GM20431 (cell line): ENCODE measurements around the gene MAMDC2.

Experiments
- in situ Hi-C: fragments of 300-500 bp; cut with MseI, MboI; formaldehyde crosslinking; loops from one replicate; pipeline ENCODE4 v1.15.0; 2020; ENCODE audit warnings: low sequenced_read_pairs; ENCODE audit not compliant: unreplicated experiment

MAMDC2 gene

DNA sequence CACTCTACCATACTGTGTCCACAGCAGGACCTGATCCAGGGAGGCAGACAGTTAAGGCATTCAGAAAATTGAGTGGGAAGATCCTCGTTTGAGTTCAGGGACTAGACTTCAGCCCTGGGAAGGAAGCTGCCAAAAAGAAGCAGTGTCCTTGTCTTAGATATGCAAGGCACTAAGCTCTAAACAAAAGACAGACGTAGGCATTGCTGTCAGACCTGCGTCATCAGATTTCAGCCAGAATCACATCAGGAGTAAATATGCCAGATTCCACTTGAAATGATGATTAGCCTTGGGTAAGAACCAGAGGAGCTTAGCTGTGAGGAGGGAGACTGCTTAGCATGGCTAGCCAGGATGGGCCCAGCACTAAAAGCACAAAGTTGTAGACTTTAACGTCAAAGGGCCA is 56.7 kb downstream of the MAMDC2 start:
- in situ Hi-C loops, result no loop called here

DNA sequence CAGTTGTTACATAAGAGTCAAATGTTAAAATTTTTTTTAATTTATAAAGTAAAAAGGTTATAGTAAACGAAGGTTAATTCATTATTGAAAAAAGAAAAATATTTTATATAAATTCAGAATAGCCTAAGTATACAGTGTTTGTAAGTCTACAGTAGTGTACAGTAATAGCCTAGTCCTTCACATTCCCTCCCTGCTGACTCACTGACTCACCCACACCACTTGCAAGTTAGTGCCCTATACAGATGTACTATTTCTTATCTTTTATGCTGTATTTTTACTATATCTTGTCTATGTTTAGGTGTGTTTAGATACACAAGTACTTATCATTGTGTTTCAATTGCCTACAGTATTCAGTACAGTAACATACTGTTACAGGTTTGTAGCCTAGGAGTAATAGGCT is 57.6 kb downstream of the MAMDC2 start:
- in situ Hi-C loops, result no loop called here

DNA sequence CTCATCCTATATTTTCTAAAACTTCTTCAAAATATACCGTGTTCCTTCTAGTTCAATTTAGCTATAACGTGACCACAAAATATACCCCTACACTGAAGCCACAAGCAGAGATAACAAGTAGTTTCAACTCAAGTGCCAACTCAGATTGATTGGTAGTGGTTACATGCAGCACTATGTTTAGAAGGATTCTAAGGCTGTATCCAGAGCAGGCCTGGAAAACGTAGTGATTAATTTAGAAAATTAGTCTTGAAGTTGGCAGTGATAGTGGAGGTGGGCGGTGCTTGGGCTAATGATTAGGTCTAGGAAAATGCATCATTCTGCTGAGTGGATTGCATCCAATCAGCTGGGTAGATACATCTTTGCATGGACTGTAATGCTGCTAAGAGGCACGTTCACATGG is 61.5 kb downstream of the MAMDC2 start:
- in situ Hi-C loops, result no loop called here

DNA sequence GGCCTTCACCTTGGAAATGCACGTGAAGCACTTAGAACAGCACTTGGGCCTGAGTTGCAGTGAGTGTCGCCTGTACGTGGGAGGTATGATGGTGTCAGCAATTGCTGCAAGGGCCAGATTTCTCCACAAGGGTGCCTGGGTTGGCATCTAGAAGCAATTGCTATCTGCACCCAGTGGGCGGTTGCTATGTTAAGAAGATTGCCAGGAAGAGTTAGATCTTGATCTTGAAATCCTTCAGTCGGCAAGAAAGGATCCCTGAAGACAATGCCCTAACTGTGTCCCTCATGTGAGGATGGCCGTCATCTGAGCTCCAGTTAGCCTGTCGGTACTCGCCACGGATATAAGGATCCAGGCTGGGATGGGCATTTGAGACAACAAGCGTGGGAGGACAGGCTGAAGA is 62.9 kb downstream of the MAMDC2 start:
- in situ Hi-C loops, result no loop called here

DNA sequence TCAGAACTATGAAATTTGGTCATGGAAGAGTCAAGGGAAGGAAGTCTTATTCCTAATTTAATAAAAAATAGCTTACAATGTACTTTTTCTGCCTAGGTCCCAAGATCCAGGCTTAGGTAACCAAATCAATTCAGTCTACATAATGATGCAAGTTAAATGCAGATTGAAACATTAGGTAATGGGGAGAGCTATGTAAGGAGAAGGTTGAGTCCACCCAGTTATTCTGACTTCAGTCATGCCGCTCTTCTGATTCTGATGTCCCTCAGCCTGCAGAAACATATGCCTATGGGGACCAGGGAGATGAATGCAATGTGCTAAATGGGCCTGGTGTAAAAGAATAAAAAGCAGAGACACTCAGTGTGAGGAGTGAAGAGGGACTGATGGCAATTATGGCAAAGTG is 63.9 kb downstream of the MAMDC2 start:
- in situ Hi-C loops, result no loop called here

DNA sequence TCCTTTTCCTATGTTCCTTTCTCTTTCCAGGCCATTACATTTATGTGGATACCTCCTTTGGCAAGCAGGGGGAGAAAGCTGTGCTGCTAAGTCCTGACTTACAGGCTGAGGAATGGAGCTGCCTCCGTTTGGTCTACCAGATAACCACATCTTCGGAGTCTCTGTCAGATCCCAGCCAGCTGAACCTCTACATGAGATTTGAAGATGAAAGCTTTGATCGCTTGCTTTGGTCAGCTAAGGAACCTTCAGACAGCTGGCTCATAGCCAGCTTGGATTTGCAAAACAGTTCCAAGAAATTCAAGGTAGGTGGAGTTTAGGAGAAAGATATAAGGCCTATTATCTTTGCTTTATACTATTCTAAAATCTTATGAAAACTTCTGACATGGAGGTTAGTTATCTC is 64.5 kb downstream of the MAMDC2 start:
- in situ Hi-C loops, result no loop called here

DNA sequence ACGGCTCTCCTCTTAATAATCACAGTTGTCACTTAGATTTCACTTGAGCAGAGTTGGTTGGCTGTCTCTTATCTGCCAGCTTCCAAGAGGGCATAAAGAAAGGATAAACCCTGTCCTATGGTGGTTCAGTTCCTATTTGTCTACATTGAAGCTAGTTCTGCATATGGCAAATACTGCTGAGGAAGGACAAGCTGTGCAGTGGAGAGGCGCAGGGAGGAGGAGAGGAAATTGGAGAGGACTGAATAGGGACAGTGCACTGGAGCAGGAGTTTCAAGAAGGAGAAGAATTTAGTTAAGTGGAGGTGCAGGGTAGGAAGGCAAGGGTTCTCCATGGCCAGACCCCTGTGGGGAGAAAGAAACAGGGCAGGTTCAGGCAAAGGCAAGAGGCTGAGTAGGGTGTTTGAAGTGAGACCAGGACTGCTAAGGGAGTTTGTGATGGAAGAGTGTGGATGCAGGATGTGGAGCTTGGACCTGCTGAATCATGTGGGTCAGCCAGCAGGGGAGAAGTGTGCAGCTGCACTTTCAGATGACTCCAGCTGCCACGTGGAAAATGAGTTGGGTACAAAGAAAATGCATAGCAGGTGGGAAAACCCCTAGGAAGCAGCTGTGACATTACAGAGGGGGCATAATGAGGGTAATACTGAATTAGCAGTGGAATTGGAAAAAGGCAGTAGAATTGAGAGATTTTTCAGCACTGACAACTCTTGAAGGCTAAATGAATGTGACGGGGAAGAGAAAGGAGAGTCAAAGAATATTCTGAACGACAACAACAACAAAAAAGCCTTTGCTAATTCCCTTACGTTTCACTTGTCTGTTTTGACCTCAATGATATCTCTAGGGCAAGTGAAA is 66.8 kb downstream of the MAMDC2 start:
- in situ Hi-C loops, result no loop called here

DNA sequence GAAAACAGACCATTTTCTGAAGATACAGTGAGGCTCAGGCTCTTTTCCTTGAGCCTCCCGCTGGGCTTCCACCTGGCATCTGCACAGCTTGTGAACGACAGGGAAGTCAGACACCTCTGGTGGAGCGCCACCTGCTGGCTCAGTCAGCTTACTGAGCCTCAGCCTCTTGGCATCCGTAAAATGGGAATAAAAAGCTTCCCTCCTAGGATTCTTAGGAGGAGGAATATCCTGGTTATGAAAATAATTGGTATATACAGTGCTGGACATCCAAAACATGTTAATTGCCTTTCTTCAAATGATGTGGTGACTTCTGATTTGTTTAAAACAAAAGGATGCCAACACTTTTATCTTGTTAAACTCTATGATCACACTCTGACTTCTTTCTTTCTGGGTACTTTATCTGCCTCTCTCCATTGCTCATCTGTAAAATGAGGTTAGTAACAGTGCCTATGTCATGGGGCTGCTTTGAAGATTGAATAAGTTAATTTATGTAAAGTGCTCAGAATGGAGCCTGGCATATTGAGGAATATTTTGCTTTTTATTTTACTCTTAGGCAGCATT is 67.5 kb downstream of the MAMDC2 start:
- in situ Hi-C loops, result no loop called here

DNA sequence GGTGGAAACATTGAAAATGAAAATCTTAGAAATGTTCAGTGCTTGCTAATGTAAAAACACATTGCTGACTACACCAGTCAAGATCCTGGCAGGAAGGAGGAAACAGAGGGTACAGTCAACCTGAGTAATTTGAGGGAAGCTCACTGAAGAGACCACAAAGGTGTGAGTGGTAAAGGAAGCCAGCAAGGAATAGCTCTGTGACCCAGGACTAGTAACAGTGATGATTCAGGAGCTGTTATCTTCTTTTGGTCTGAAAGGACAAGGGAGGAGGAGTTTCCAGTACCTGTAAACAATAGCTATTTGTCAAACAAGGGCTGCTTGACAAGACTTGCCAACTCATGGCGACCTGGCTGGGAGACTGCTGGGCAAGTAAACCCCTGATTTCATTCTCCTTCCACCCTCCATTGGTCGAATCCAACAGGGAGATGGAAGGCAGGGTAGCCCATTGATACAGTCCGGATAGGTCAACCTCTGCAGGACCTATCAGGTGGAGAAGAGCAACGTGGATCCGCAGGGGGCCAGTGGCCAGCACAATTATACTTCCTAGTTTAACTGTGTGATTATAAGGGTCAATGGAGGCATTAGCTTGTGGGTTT is 68.1 kb downstream of the MAMDC2 start:
- in situ Hi-C loops, result no loop called here

DNA sequence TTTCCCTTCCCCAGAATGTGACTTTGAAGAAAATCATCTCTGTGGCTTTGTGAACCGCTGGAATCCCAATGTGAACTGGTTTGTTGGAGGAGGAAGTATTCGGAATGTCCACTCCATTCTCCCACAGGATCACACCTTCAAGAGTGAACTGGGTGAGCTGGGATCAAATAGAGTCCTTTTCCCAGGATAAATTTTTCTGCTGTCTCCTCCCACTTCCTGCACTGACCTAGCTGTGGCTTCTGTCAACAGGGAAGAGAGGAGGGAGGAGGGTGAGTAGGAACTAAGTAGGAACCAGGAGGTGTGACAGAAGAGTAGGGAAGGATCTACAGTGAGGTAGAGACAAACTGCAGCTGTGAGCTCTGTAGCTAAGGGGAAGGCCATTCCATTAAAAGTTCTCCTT is 69.3 kb downstream of the MAMDC2 start:
- in situ Hi-C loops, result no loop called here

DNA sequence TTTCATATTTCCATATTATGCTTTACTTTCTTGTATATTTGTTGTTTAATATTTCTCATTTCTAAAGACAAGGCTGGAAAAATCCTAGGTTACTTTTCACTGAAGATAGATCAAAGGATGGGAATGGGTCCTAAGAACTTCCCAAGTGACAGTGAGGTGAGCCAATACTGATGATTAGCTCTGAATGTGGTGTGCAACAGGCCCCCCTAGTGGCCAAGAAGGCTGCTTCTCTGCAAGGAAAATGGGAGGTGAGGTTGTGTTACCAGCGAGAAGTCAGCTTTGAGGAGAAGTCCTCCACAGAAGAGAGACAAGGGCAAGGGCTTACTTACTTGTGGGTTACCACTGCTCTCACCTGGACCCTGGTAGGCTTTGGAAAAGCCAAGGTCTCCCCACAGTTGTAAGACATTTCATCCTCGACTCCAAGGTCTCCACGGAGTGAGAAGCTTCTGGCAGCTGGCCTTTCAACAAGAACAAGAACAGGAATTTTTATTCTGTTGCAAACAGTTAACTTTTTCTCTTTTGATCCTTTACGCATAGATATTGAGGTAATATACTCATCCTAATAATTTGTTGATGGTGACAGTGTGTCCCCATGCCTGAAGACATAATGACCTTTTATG is 69.9 kb downstream of the MAMDC2 start:
- in situ Hi-C loops, result no loop called here

DNA sequence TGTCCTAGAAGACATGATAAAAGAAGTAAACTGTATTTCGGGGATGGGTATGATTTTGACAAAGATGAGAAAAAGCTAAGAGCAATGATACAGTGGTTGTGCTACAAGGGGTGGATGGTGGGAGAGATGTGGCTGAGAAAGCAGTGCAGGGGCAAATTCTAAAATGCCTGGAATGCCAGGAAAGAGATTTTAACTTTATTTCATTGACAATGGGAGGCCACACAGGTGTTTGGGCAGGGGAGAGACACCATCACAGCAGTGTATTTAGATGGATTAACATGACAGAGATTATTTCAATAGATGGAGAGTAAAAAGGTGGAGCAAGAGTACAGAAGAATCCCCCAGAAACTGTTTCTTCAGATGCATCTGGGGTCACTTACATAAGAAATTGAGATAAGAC is 71.2 kb downstream of the MAMDC2 start:
- in situ Hi-C loops, result no loop called here

DNA sequence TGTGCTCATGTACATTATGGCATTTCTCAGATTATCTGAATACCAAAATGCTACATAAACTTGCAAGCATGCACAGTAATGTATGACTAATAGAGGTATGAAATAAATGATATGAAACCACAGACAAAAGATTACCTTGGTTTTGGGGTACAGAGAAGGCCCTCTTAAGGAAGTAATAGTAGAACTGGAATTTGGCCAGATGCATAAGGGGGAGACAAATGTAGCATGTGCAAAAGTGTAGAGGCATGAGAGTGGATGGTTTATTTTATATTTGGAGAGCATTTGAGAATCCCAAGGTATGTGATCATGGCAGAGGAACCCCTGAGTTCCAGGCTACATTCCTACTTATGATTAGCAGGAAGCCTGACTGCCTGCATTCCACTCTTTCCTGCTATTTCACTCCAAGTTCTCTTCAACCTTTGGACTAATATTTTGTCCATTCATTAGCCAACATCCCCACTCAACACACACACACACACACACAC is 74.2 kb downstream of the MAMDC2 start:
- in situ Hi-C loops, result no loop called here

DNA sequence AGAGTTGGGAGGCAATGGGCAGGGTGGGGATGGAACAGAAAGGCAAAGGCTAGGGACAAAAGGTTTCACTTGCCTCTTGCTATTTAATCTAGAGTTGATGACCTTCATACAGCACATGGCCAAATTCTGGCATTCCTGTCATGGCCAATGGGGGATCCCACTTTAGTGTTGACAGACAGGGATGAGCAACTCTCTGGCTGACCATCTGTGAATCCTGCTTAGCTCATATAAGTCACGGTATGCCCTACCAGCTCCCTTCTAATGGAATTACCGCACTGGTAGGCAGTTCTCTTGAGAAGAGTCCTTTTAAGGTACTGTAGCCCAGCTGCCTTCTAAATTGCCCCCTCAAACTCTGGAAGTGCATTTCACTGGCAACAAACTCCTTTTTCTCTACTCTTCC is 76.1 kb downstream of the MAMDC2 start:
- in situ Hi-C loops, result no loop called here

DNA sequence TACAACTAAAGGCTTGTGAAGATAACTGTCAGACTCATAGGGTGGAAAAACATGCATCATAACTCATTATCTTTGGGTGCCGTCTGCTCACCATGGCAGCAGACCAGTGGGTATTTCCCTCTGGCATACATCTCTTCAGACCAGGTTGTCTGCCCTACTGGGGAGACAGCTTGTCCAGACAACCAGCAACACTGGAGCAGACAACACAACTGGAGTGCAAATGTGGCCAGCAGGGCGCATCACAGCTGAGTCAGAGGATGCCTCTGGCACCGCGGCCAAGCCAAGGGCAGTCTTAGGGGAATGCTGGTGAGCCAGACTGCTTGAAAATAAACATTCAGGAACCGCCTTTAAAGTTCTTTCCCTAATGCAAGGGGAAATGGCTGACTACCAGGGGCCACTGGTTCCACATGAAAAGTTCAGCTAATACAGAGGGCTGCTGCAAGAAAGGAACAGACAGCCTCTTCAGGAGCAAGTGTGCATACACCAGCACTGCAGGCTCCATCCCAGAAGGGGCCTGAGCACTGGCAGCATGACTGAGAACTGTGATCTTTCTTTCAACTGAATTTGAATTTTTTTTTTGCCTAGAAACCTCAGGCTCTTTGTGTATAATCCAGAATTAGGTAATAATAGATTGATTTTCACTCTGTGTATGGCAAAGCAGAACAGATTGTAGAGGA is 77.3 kb downstream of the MAMDC2 start:
- in situ Hi-C loops, result no loop called here

DNA sequence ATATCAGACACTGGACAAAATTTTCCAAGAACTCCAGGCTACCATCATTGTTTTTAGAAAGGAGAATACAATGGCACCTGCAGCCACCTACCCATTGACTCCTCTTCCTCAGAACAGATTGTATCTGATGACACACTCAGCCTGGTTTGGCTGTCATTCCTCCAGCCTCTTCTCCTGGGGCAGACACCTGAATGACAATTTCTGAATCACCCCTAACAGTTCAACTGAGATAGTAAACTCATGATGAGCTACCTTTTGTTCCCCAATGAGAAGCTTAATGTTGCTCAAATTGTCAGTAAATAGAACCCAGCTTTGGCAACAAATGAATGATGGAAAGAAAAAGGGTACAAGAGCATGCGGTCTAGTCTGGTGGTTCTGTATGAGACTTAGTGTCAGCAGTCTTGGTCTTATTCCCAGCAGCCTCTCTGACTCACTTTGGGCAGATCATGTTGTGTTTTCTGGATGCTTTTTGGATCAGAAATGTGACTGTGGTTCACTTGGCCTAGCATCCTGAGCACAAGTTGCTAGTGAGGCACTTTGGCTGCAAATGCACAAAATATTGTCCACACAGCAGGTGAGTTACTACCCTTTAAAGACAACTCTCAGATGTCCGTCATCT is 78.3 kb downstream of the MAMDC2 start:
- in situ Hi-C loops, result no loop called here

DNA sequence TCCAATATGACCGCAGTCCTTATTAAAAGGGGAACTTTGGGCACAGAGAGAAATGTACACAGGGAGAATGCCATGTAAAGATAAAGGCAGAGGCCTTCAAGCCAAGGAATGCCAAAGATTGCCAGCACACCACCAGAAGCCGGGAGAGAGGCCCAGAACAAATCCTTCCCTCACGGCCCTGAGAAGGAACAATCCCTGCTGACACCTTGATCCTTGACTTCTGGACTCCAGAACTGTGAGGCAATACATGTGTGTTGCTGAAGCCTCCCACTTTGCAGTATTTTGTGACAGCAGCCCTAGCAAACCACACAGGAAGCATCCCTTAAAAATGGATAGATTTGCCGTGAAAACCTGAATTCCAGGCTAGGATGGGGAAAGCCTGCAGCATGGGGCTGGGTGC is 80.0 kb downstream of the MAMDC2 start:
- in situ Hi-C loops, result no loop called here

DNA sequence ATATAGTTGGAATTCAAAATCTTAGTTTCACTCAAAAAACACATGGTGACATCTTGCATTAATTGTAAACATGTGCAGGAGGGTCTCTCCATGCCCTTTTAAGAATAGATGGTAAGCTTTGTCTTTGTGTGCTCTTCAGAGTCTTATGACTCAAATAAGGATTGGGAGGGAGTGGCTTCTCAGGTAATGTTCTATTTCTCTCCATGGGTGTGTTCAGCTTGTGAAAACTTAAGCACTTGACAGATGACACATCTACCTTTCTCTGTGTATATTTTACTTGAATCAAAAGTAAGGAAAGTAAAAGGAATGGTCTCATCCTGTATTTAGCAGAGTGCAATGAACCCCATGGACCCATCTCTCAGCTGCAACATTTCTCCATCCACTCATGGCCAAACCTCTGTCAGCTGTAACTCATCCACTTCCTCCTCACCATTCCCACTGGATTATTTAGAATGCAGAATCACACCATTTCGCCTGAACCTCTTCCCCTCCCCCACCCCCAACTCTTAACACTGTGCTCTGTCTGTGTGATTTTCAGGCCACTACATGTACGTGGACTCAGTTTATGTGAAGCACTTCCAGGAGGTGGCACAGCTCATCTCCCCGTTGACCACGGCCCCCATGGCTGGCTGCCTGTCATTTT is 82.1 kb downstream of the MAMDC2 start:
- in situ Hi-C loops, result no loop called here

DNA sequence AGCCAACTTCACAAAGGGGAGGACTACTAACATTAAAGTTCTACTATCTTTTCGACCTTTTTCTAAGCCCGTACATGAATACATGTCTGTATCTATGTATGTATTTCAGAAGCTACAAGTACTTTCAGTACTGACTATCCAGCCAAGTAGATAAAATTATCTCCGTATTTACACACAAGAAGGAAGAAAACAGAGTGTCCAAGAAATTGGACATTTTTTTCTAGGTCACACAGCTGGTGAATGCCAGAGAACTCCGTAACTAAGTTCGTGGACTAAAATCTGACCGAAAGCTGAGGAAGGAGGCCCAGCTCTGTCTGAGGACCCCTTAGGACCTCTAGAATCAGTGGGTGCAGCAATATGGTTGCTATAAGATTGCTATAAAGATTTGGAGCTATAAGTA is 83.4 kb downstream of the MAMDC2 start:
- in situ Hi-C loops, result no loop called here
